Caco-2 (cell line): ENCODE results near the gene S1PR3. TPM values are rescaled to one million over a fixed set of nuclear protein-coding genes. Genes with fewer than 3 reads are reported as not detected.

Experiments
- BruUV-seq: library from RNA; stranded (reverse); fragments of 400-500 nt; replicated peaks from 2 replicates; lab custom pipeline; 2021; lab: Mats Ljungman, UMichigan
- CTCF ChIA-PET: fragments of 300-600 bp; sonication (Branson Sonifier 250); formaldehyde crosslinking; loops from one replicate; lab custom pipeline; 2022; ENCODE audit warnings: antibody characterized with exemption; lab: Charles Lee
- POLR2A ChIA-PET: fragments of 300-600 bp; sonication (Branson Sonifier 250); formaldehyde crosslinking; loops from one replicate; lab custom pipeline; 2022; ENCODE audit warnings: antibody characterized with exemption; lab: Charles Lee
- DNase-seq, 2 experiments: peaks; one replicate each; pipeline versions ENCODE4 v3.0.0 to v3.0.0-alpha.2; 2020 to 2022
- H3K27me3 ChIP-seq: replicated peaks from 2 replicates; pipeline ENCODE4 v1.6.0; 2011; ENCODE audit warnings: low read length; ENCODE audit not compliant: control insufficient read depth, insufficient read depth
- H3K36me3 ChIP-seq: 2 replicates; pipeline ENCODE4 v1.5.1; 2011; ENCODE audit warnings: low read length; ENCODE audit not compliant: control insufficient read depth, insufficient read depth
- H3K4me1 ChIP-seq: fragments of 250-450 bp; sonication (Bioruptor Pico); 2 replicates; pipeline ENCODE4 v1.5.1; 2020; ENCODE audit warnings: mild to moderate bottlenecking
- H3K4me3 ChIP-seq: 2 replicates; pipeline ENCODE4 v1.5.1; 2011; ENCODE audit warnings: low read depth, mild to moderate bottlenecking, control low read depth, low read length
- H3K9me3 ChIP-seq: fragments of 250-450 bp; sonication (Bioruptor Pico); 2 replicates; pipeline ENCODE4 v1.5.1; 2020; ENCODE audit warnings: mild to moderate bottlenecking, moderate library complexity
- H3K27ac Mint-ChIP-seq: one replicate; pipeline ENCODE4 v1.8.0; 2022; ENCODE audit warnings: mixed read lengths; ENCODE audit not compliant: unreplicated experiment
- H3K27me3 Mint-ChIP-seq: one replicate; pipeline ENCODE4 v1.8.0; 2022; ENCODE audit warnings: mixed read lengths; ENCODE audit not compliant: insufficient read depth, unreplicated experiment
- H3K36me3 Mint-ChIP-seq: one replicate; pipeline ENCODE4 v1.8.0; 2022; ENCODE audit warnings: mild to moderate bottlenecking, mixed read lengths; ENCODE audit not compliant: insufficient read depth, unreplicated experiment
- H3K4me1 Mint-ChIP-seq: one replicate; pipeline ENCODE4 v1.8.0; 2022; ENCODE audit warnings: low read depth, mixed read lengths; ENCODE audit not compliant: unreplicated experiment
- H3K4me3 Mint-ChIP-seq: one replicate; pipeline ENCODE4 v1.8.0; 2022; ENCODE audit warnings: mild to moderate bottlenecking, moderate library complexity, mixed read lengths; ENCODE audit not compliant: unreplicated experiment
- H3K9me3 Mint-ChIP-seq: one replicate; pipeline ENCODE4 v1.8.0; 2022; ENCODE audit warnings: mixed read lengths; ENCODE audit not compliant: unreplicated experiment
- intact Hi-C: fragments of 100-400 bp; cut with micrococcal nuclease; formaldehyde crosslinking; loops from one replicate; pipeline ENCODE4 v1.10.0; 2022; ENCODE audit not compliant: unreplicated experiment
- total RNA-seq: library from RNA; stranded (reverse); gene quantifications from 2 replicates; pipeline ENCODE4 v1.2.3, GENCODE V29; 2022
- TF ChIP-seq, protein P1 (sequence below), 2 experiments: fragments of 200-600 bp in 1 of 2; IDR thresholded peaks; 1 replicate in 1 of 2; 2 replicates in 1 of 2; pipeline versions ENCODE4 v1.5.1 to v1.8.0; 2011 to 2022; ENCODE audit warnings: antibody characterized with exemption in 1 of 2, control low read depth in 1 of 2, inconsistent platforms in 1 of 2, low read depth in 1 of 2, low read length in 1 of 2, mild to moderate bottlenecking in 1 of 2, moderate library complexity in 1 of 2; ENCODE audit not compliant: insufficient read depth in 1 of 2, severe bottlenecking in 1 of 2, unreplicated experiment in 1 of 2

Gene S1PR3
- total RNA-seq, 1 experiment from 2014 or later, result 1.00 TPM

- Mint-ChIP-seq H3K9me3 (no peaks in the 10 kb centered on the region), H3K4me1 (no peaks in the 10 kb centered on the region), H3K4me3 (no peak overlapping the region), H3K36me3 (no peaks in the 10 kb centered on the region), H3K27ac (no peak overlapping the region), H3K27me3 (no peaks in the 10 kb centered on the region)
- Histone ChIP-seq H3K4me1 (no peaks in the 10 kb centered on the region), H3K27me3 (no peaks in the 10 kb centered on the region), H3K36me3 (no peaks in the 10 kb centered on the region), H3K4me3 (no peak overlapping the region), H3K9me3 (no peaks in the 10 kb centered on the region)
- TF ChIP-seq, protein P1, sequence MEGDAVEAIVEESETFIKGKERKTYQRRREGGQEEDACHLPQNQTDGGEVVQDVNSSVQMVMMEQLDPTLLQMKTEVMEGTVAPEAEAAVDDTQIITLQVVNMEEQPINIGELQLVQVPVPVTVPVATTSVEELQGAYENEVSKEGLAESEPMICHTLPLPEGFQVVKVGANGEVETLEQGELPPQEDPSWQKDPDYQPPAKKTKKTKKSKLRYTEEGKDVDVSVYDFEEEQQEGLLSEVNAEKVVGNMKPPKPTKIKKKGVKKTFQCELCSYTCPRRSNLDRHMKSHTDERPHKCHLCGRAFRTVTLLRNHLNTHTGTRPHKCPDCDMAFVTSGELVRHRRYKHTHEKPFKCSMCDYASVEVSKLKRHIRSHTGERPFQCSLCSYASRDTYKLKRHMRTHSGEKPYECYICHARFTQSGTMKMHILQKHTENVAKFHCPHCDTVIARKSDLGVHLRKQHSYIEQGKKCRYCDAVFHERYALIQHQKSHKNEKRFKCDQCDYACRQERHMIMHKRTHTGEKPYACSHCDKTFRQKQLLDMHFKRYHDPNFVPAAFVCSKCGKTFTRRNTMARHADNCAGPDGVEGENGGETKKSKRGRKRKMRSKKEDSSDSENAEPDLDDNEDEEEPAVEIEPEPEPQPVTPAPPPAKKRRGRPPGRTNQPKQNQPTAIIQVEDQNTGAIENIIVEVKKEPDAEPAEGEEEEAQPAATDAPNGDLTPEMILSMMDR (IDR thresholded peaks at IDR 0.05; ENCODE audit: insufficient read depth in 1 of 2, low read depth in 1 of 2, low read length in 1 of 2, severe bottlenecking in 1 of 2, unreplicated experiment in 1 of 2), result no peak
- CTCF ChIA-PET, result no interaction called here
- intact Hi-C loops, result no loop called here
- DNase-seq, result no peak
- no TSS peak for BruUV-seq
- POLR2A ChIA-PET, result no interaction called here
Measured at GRCh38 chr9:89039664-89040063, 48.4 kb downstream of the S1PR3 start.

DNA sequence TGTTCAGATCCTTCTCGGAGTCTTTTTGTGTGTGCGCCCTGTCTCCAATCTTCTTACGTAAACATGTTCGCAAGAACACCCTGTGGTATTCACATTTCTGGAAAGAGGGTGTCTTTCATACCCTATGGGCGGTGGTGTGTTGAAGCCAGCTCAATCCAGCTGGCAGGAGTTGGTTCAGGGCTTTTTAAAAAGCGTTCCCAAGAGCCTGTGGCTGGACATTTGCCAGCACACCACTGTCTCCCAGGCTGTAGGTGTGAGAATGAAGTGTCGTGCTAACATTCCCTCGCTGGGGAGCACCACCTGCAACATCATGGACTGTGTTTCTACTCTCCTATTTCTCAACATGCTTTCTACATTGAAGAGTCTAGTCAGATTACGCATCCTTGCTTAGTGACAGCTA is 51.7 kb downstream of the S1PR3 start:
- DNase-seq, result no peak
- no peaks in the 10 kb centered on the region for H3K27me3 Mint-ChIP-seq
- ChIA-PET CTCF (no interaction called here), POLR2A (no interaction called here)
- Histone ChIP-seq H3K4me3 (no peak overlapping the region), H3K27me3 (no peaks in the 10 kb centered on the region), H3K9me3 (no peaks in the 10 kb centered on the region), H3K4me1 (no peaks in the 10 kb centered on the region), H3K36me3 (no peaks in the 10 kb centered on the region)
- no peaks in the 10 kb centered on the region for H3K9me3 Mint-ChIP-seq
- BruUV-seq, result no TSS peak
- H3K4me3 Mint-ChIP-seq, result no peak overlapping the region
- no peaks in the 10 kb centered on the region for H3K4me1 Mint-ChIP-seq
- H3K36me3 Mint-ChIP-seq, result no peaks in the 10 kb centered on the region
- H3K27ac Mint-ChIP-seq, result no peak overlapping the region
- TF ChIP-seq, protein P1 (IDR thresholded peaks at IDR 0.05; ENCODE audit: insufficient read depth in 1 of 2, low read depth in 1 of 2, low read length in 1 of 2, severe bottlenecking in 1 of 2, unreplicated experiment in 1 of 2), result no peak
- intact Hi-C loops, result no loop called here

- CTCF ChIA-PET, result no interaction called here
- BruUV-seq, result no TSS peak
- H3K4me1 ChIP-seq, result no peaks in the 10 kb centered on the region
- H3K36me3 ChIP-seq, result no peaks in the 10 kb centered on the region
- TF ChIP-seq, protein P1 (IDR thresholded peaks at IDR 0.05; ENCODE audit: insufficient read depth in 1 of 2, low read depth in 1 of 2, low read length in 1 of 2, severe bottlenecking in 1 of 2, unreplicated experiment in 1 of 2), result no peak
- Mint-ChIP-seq H3K4me3 (no peak overlapping the region), H3K4me1 (no peaks in the 10 kb centered on the region), H3K27me3 (no peaks in the 10 kb centered on the region), H3K36me3 (no peaks in the 10 kb centered on the region), H3K9me3 (no peaks in the 10 kb centered on the region), H3K27ac (no peak overlapping the region)
- intact Hi-C loops, result no loop called here
- no peak overlapping the region for H3K4me3 ChIP-seq
- DNase-seq, result no peak
- H3K27me3 ChIP-seq, result no peaks in the 10 kb centered on the region
- H3K9me3 ChIP-seq, result no peaks in the 10 kb centered on the region
- POLR2A ChIA-PET, result no interaction called here
Measured at GRCh38 chr9:89044104-89044503, 52.8 kb downstream of the S1PR3 start.
